Neural cell (in vitro differentiated cells): ENCODE results near the gene MAPT.

Experiments
- EP300 ChIP-seq: fragments of 450-650 bp; conservative IDR thresholded peaks from 2 replicates; pipeline ENCODE4 v1.6.1; 2014; ENCODE audit warnings: antibody characterized with exemption, mild to moderate bottlenecking, moderate library complexity; ENCODE audit not compliant: poor library complexity, severe bottlenecking
- EZH2 ChIP-seq: fragments of 200-600, 300-800 bp; shearing (Covaris generic), sonication (generic); IDR thresholded peaks from 2 replicates; pipeline ENCODE4 v1.6.1; 2014; ENCODE audit warnings: antibody characterized with exemption, low read length, borderline replicate concordance, mild to moderate bottlenecking; ENCODE audit not compliant: insufficient read depth, poor library complexity, severe bottlenecking
- TAF1 ChIP-seq: IDR thresholded peaks from 2 replicates; pipeline ENCODE4 v1.6.1; 2012; ENCODE audit warnings: low read depth
- TF ChIP-seq, protein P1 (sequence below): fragments of 450-650 bp; IDR thresholded peaks from 2 replicates; pipeline ENCODE4 v1.5.1; 2014; ENCODE audit warnings: antibody characterized with exemption, mild to moderate bottlenecking, moderate library complexity; ENCODE audit not compliant: poor library complexity, severe bottlenecking

DNA sequence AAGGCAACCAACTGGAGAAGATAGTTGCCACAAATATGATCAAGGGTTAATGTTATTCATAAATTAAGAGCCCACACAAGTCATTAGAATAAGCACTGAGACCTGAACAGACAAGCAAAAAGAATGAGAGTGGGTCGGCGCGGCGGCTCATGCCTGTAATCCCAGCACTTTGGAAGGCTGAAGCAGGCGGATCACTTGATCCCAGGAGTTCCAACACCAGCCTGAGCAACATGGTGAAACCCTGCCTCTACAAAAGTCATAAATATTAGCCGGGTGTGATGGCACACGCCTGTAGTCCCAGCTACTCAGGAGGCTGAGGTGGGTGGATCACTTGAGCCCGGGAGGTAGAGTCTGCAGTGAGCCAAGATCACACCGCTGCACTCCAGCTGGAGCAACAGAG, 64.0 kb downstream of the MAPT start:
- TF ChIP-seq, protein P1, sequence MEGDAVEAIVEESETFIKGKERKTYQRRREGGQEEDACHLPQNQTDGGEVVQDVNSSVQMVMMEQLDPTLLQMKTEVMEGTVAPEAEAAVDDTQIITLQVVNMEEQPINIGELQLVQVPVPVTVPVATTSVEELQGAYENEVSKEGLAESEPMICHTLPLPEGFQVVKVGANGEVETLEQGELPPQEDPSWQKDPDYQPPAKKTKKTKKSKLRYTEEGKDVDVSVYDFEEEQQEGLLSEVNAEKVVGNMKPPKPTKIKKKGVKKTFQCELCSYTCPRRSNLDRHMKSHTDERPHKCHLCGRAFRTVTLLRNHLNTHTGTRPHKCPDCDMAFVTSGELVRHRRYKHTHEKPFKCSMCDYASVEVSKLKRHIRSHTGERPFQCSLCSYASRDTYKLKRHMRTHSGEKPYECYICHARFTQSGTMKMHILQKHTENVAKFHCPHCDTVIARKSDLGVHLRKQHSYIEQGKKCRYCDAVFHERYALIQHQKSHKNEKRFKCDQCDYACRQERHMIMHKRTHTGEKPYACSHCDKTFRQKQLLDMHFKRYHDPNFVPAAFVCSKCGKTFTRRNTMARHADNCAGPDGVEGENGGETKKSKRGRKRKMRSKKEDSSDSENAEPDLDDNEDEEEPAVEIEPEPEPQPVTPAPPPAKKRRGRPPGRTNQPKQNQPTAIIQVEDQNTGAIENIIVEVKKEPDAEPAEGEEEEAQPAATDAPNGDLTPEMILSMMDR, result no peak
- no peak for TF ChIP-seq EP300
- TF ChIP-seq TAF1, result no peak
- TF ChIP-seq EZH2, result no peak
